ENCODE data around the gene GRK5.
A peak's percentile ranks its signal among the peaks of the same experiment; 100 is the strongest.

Gene GRK5

DNA sequence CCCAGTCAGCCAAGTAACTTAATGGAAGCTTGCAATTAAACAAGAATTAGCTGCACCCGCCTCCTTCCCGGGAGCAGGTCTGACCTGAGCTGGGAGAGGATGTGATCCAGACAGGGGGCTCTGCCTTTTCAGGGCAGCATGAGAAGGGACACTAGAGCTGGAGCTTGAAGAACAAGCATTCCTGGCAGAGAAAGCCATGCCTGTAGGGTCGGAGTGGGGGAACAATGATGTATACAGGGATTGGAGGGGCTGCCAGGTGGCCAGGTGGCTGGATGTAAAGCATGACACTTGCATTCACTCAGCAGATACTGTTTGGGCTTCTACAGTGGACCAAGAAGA, 112.5 kb downstream of the GRK5 start:
- no peak overlapping the region for H3K4me3 Mint-ChIP-seq
- no peaks in the 10 kb centered on the region for H3K9me3 Mint-ChIP-seq (ENCODE audit: low read depth)
- H3K27ac Mint-ChIP-seq, result peak overlapping the region; percentile 12
- peaks cover 44% of the 10 kb centered on the region for H3K4me1 Mint-ChIP-seq (ENCODE audit: low read depth)
- no peaks in the 10 kb centered on the region for H3K27me3 Mint-ChIP-seq
- peaks cover 11% of the 10 kb centered on the region for H3K36me3 Mint-ChIP-seq

DNA sequence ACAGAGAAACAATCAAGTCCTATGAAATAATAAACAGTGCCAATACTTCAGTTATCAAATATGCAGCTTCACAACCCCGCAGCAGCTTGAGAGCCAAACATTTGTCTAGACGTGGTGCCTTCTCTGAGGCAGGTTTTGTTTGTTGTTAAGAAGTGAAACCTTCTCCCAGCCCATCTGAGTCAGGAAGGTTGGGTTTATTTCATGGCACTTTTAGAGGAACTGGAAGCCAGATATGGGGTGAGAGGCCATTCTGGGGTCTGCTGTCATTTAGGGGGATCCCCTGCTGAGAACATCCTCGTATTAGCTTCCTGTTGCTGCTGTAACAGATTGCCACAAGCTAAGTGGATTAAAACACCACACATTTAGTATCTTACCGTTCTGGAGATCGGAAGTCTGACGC, 113.6 kb downstream of the GRK5 start:
- H3K27me3 Mint-ChIP-seq, result no peaks in the 10 kb centered on the region
- H3K4me1 Mint-ChIP-seq (ENCODE audit: low read depth), result peaks cover 33% of the 10 kb centered on the region
- peaks cover 11% of the 10 kb centered on the region for H3K36me3 Mint-ChIP-seq
- no peak overlapping the region for H3K27ac Mint-ChIP-seq
- H3K9me3 Mint-ChIP-seq (ENCODE audit: low read depth), result no peaks in the 10 kb centered on the region
- H3K4me3 Mint-ChIP-seq, result no peak overlapping the region

DNA sequence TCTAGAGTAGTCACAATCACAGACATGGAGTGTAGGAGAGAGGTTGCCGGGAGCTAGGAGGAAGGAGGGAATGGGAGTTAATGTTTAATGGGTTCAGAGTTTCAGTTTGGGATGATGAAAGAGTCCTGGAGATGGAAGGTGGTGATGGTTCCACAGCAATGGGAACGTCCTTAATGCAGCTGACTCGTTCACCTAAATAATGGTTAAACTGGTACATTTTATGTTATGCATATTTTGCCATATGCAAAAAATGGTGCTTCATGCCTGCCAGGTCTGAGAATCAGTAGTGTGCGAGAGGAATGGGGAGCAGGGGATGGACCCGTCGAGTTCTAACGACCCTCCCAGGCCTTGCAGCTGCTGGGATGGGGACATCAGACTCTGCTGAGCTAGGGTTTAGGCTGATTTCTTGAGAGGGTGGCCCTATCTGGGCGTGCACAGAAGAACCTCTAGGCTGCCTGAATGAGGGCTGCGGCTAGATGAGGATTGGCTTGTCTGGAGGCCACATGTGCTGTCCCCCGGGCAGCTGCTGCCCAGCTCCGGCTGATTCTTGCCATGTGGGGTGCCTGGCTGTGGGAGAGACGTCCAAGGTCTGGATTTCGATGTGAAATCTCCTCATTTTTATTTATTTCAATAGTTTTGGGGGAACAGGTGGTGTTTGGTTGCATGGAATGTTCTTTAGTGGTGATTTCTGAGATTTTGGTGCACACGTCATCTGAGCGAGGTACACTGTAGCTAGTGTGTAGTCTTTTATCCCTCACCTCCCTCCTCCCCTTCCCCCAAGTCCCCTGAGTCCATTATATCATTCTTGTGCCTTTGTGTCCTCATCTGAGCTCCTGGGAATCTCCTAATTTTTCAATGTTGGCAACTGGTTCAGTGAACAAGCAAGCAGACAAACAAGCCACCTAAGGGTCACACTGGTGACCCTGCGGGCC, 116.0 kb downstream of the GRK5 start:
- peaks cover 18% of the 10 kb centered on the region for H3K4me1 Mint-ChIP-seq (ENCODE audit: low read depth)
- H3K36me3 Mint-ChIP-seq, result peaks cover 11% of the 10 kb centered on the region
- H3K27me3 Mint-ChIP-seq, result no peaks in the 10 kb centered on the region
- no peak overlapping the region for H3K4me3 Mint-ChIP-seq
- no peaks in the 10 kb centered on the region for H3K9me3 Mint-ChIP-seq (ENCODE audit: low read depth)
- no peak overlapping the region for H3K27ac Mint-ChIP-seq

DNA sequence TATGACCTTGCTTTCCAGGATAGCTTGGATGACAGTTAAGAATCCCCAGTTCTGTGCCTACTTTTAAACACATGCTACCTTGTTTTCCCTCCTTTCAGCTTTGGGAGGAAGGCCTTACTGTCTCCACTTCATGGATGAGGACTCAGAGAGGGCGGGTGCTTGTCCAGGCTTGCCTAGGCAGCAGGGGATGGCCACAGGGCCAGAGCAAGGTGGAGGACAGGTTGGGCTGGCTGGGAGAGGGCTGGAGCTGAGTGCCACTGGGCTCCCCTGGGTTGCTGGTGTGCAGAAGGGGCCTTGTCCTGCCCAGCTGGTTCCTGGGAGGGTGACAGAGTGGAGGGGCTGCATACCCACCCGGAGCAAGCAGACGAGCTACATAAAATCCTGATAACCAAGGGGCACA, 117.8 kb downstream of the GRK5 start:
- Mint-ChIP-seq H3K4me3 (no peak overlapping the region), H3K27ac (no peak overlapping the region), H3K9me3 (ENCODE audit: low read depth) (no peaks in the 10 kb centered on the region), H3K27me3 (no peaks in the 10 kb centered on the region), H3K36me3 (peaks cover 10% of the 10 kb centered on the region), H3K4me1 (ENCODE audit: low read depth) (peaks cover 15% of the 10 kb centered on the region)

DNA sequence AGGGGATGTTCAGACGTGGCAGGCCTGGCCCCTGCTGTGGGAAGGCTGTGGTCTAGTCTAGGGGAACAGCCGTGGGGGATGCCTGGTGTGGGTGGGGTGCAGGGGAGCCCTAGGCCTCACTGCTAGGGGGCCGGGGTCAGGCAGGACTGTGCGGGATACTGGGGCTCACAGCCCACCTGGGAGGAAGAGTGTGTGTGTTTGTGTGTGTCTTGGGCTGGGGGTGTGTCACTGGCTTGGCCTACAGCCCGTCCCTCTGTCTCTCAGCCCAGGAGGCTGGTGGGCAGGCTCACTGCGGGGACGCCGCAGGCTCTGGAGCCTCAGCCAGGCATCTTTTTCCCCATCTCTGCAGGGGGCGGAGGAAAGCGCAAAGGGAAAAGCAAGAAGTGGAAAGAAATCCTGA, 118.8 kb downstream of the GRK5 start:
- peaks cover 3% of the 10 kb centered on the region for H3K36me3 Mint-ChIP-seq
- H3K4me1 Mint-ChIP-seq (ENCODE audit: low read depth), result peaks cover 7% of the 10 kb centered on the region
- no peak overlapping the region for H3K4me3 Mint-ChIP-seq
- H3K9me3 Mint-ChIP-seq (ENCODE audit: low read depth), result no peaks in the 10 kb centered on the region
- H3K27me3 Mint-ChIP-seq, result no peaks in the 10 kb centered on the region
- H3K27ac Mint-ChIP-seq, result no peak overlapping the region

DNA sequence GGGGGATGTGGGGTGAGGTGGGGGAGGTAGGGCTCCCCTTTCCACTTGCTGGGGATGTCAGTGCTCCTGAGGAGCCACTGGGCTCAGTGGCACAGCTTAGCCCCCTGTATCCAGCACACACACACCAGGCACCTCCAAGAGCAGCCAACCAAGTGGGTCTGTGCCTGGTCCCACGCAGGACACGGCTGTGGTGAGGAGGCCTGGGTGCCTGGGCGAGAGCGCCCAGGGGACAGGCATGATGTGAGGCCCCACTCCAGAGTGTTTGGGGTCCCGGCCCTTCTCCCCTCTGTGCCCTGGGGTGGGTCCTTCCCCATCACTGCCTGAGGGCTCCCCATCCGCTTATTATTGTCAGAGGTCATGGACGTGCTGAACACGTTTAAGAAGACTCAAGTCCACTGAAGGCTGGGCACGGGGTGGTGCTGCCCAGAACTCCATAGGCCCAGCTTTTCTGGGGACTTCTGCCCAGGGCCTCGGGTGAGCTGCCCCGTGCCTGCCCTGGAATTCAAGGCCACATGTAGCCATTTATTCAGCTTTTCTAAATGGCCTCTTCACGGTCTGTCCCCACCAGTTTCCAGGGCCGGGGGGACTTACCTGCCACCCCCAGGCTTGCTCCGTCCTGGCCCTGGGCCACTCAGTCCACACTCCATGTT, 119.8 kb downstream of the GRK5 start:
- no peaks in the 10 kb centered on the region for H3K27me3 Mint-ChIP-seq
- H3K36me3 Mint-ChIP-seq, result no peaks in the 10 kb centered on the region
- no peaks in the 10 kb centered on the region for H3K9me3 Mint-ChIP-seq (ENCODE audit: low read depth)
- H3K4me3 Mint-ChIP-seq, result no peak overlapping the region
- no peak overlapping the region for H3K27ac Mint-ChIP-seq
- peaks cover 1% of the 10 kb centered on the region for H3K4me1 Mint-ChIP-seq (ENCODE audit: low read depth)

DNA sequence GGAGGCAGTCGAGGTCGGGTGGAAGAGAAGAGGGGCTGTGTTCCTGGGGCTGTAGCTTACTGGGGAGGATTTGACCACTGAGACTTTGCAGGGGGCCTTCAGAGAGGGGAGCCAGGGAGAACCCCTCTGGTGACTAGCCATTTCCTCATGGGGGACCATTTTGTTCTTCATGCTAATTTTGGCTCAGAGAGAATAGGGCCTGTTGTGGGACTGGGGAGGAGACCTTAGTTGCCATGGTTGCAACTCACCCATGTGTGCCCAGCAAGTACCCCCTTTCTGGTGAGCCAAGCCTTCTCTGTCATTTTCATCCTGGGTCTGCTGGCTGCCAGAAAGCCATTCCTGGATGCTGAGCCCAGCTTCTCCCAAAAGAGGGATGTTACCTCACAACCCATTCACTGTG, 120.9 kb downstream of the GRK5 start:
- no peak overlapping the region for H3K4me3 Mint-ChIP-seq
- no peak overlapping the region for H3K27ac Mint-ChIP-seq
- H3K36me3 Mint-ChIP-seq, result no peaks in the 10 kb centered on the region
- H3K9me3 Mint-ChIP-seq (ENCODE audit: low read depth), result no peaks in the 10 kb centered on the region
- H3K4me1 Mint-ChIP-seq (ENCODE audit: low read depth), result peaks cover 9% of the 10 kb centered on the region
- no peaks in the 10 kb centered on the region for H3K27me3 Mint-ChIP-seq

DNA sequence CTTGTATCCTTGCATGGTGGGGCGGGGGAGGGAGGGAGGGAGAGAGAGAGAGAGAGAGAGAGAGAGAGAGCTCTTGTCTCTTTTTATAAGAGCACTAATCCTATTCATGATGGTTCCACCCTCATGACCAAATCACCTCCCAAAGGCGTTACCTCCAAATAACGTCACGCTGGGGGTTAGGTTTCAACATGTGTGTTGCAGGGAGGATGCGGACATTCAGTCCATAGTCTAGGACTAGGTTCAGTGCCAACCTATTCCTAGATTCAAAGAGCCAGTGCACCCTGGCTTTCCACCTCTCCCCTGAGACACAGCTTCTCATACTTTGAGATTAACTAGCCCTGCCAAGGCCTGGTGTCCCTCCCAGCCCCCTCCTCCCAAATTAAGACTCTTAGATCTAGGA, 123.0 kb downstream of the GRK5 start:
- Mint-ChIP-seq H3K36me3 (no peaks in the 10 kb centered on the region), H3K27me3 (no peaks in the 10 kb centered on the region), H3K27ac (no peak overlapping the region), H3K4me1 (ENCODE audit: low read depth) (peaks cover 13% of the 10 kb centered on the region), H3K9me3 (ENCODE audit: low read depth) (no peaks in the 10 kb centered on the region), H3K4me3 (no peak overlapping the region)

DNA sequence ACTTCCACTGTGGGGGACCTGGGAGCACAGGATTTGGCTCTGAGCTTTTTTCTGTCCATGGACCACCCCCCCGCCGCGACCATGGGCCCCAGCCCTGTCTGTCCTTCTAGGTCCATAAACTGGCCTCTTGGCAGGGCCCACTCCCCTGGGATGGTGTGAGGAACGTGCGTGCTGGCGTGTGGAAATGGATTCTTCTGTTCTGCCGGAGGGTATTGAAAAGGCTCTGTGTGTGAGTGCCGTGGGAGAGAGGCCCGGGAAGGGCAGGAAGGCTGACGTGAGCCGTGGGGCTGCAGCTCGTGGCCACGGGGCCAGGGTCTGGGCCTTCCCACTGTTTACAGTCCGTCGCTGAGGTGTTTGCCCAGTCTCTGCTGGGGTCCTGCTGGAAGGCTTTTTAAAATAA, 123.7 kb downstream of the GRK5 start:
- no peaks in the 10 kb centered on the region for H3K9me3 Mint-ChIP-seq (ENCODE audit: low read depth)
- H3K27me3 Mint-ChIP-seq, result no peaks in the 10 kb centered on the region
- no peak overlapping the region for H3K4me3 Mint-ChIP-seq
- H3K4me1 Mint-ChIP-seq (ENCODE audit: low read depth), result peaks cover 13% of the 10 kb centered on the region
- H3K36me3 Mint-ChIP-seq, result no peaks in the 10 kb centered on the region
- H3K27ac Mint-ChIP-seq, result no peak overlapping the region

DNA sequence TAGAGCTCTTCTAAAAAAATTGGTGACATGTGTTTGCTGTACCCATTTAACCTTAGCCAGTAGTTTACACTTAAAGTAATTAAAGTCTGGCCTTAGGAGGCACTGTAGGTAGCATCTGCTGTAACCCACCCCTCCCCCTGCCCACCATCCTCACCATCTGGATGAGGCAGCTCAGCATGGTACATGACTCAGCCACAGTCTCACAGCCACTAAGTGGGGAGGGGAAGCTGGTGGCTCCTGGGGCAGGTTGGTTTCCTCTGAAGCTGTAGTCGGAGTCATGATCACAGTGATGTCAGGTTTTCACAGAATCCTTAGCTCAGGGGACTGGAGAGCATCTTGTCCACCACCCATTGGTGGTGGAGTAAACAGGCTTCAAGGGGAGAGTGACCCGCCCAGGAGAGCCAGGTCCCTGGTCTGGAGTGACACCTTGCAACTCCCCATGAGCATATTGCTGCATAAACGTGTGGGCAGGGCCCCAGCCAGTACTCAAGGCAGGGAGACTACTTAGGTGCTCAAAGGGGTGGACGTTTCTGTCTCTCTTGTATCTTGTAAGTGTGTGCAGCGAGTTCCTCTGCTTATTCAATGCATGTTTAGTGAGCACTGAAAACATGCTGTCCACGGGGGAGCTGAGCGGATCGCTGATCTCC, 125.9 kb downstream of the GRK5 start:
- no peaks in the 10 kb centered on the region for H3K36me3 Mint-ChIP-seq
- no peaks in the 10 kb centered on the region for H3K27me3 Mint-ChIP-seq
- H3K4me1 Mint-ChIP-seq (ENCODE audit: low read depth), result peaks cover 13% of the 10 kb centered on the region
- H3K4me3 Mint-ChIP-seq, result no peak overlapping the region
- H3K27ac Mint-ChIP-seq, result peak overlapping the region; percentile 18
- no peaks in the 10 kb centered on the region for H3K9me3 Mint-ChIP-seq (ENCODE audit: low read depth)

DNA sequence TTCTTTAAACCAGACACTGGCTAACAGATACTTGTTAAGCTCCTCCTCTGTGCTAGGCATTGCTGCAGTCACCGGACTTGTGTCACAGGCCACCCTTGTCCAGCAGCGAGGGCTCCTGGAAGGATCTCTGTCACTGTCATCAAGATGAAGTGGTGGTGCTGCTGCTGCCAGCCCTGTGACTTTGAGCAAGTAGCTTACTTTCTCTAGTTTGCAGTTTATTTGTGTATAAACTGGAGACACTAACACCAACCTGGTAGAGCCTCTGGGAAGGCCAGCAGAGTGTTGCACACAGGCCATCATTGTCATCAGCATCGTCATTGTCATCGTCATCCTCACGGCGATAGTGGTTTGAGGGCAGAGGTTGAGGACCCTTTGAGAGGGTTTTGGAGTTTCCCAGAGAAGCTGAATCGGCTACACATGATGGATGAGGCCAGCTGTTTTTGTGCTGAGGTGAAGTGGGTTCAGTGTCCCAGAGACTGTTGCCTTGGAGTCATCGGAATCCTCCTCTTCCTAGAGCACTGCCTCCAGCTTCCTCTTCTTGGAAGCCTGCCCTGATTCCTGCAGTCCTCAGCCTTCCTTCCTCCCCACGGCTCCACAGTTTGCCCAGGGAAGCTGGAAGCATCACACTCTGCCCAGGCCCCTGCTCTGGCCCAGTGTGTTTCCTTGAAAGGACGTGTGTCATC, 128.4 kb downstream of the GRK5 start:
- Mint-ChIP-seq H3K4me3 (no peak overlapping the region), H3K27ac (no peak overlapping the region), H3K4me1 (ENCODE audit: low read depth) (peaks cover 16% of the 10 kb centered on the region), H3K36me3 (no peaks in the 10 kb centered on the region), H3K27me3 (no peaks in the 10 kb centered on the region), H3K9me3 (ENCODE audit: low read depth) (no peaks in the 10 kb centered on the region)

DNA sequence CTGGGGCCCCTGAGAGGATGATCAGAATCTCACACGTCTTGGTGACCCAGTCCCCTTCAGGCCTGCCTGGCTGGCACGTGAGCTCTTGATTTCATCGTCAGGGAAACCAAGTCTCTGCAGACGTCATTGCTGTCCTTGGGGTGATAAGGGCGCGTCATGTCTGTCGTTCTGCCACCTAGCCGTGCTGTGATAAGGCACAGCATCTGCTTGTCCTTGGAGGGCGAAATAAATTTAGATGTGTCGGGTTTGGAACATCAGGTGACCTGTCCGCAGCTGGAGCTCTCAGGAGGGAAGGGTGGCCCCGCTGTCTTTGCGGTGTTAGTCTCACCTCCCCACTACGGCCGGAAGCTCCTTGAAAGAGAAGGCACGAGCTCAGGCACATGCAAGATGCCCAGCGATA, 129.2 kb downstream of the GRK5 start:
- Mint-ChIP-seq H3K27ac (no peak overlapping the region), H3K4me1 (ENCODE audit: low read depth) (peaks cover 24% of the 10 kb centered on the region), H3K27me3 (no peaks in the 10 kb centered on the region), H3K4me3 (no peak overlapping the region), H3K9me3 (ENCODE audit: low read depth) (no peaks in the 10 kb centered on the region), H3K36me3 (peaks cover 3% of the 10 kb centered on the region)

DNA sequence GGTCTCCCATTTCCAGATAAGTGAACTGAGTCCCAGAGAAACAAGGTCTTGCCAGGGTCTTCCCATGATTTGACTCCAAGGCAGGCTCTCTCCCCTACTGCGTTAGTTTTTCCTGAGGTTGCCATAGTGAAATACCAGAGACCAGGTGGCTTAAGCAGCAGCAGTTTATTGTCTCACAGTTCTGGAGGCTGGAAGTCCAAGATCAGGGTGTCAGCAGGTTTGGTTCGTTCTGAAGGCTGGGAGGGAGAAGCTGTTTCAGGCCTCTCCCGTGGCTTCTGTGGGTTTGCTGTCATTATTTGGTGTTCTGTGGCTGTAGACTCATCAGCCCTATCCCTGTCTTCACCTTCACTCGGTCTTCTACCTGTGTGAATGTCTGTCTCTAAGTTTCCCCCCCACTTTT, 129.9 kb downstream of the GRK5 start:
- Mint-ChIP-seq H3K36me3 (peaks cover 3% of the 10 kb centered on the region), H3K27me3 (no peaks in the 10 kb centered on the region), H3K4me1 (ENCODE audit: low read depth) (peaks cover 28% of the 10 kb centered on the region), H3K4me3 (no peak overlapping the region), H3K27ac (no peak overlapping the region), H3K9me3 (ENCODE audit: low read depth) (no peaks in the 10 kb centered on the region)

DNA sequence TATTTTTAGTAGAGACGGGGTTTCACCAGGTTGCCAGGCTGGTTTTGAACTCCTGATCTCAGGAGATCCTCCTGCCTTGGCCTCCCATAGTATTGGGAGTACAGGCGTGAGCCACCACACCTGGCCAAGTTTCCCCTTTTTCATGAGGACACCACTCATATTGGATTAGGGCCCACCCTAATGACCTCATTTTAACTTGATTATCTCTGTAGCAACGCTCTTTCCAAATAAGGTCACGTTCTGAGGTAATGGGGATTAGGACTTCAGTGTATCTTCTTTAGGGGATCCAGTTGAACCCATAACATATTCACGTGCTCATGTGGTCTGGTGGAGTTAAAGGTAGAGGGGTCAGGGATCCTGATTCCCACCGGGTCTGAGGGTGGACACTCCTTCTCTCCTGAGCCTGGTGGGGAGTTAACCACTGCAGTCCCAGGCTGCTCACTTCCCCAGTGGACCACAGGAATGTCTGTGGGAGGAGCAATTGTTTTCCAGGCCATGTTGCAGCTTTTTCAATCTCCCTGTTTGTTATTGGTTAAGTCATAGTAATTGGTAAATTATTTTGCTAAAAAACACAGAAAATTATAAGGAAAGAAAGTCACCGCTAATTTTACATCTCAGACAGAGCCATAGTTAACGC, 130.5 kb downstream of the GRK5 start:
- H3K36me3 Mint-ChIP-seq, result peaks cover 3% of the 10 kb centered on the region
- no peaks in the 10 kb centered on the region for H3K27me3 Mint-ChIP-seq
- no peaks in the 10 kb centered on the region for H3K9me3 Mint-ChIP-seq (ENCODE audit: low read depth)
- H3K27ac Mint-ChIP-seq, result no peak overlapping the region
- H3K4me1 Mint-ChIP-seq (ENCODE audit: low read depth), result peaks cover 28% of the 10 kb centered on the region
- no peak overlapping the region for H3K4me3 Mint-ChIP-seq
